Brain microvascular endothelial cell (primary cell): Measurements from ENCODE around the gene RPL27A.

Experiments
- DNase-seq: peaks from one replicate; pipeline ENCODE4 v3.0.0-alpha.2; 2020
- H3K27ac ChIP-seq: fragments of 250-450 bp; sonication (Bioruptor Pico); 2 replicates; pipeline ENCODE4 v1.5.1; 2020; ENCODE audit warnings: mild to moderate bottlenecking, moderate library complexity
- H3K27me3 ChIP-seq: fragments of 250-450 bp; sonication (Bioruptor Pico); replicated peaks from 2 replicates; pipeline ENCODE4 v1.5.1; 2020; ENCODE audit warnings: mild to moderate bottlenecking
- H3K36me3 ChIP-seq: fragments of 250-450 bp; sonication (Bioruptor Pico); replicated peaks from 2 replicates; pipeline ENCODE4 v1.5.1; 2020; ENCODE audit warnings: mild to moderate bottlenecking
- H3K4me3 ChIP-seq: 2 replicates; pipeline ENCODE4 v1.5.1; 2011; ENCODE audit warnings: low read depth, mild to moderate bottlenecking, control low read depth, low read length, moderate library complexity
- CTCF ChIP-seq: IDR thresholded peaks from 2 replicates; pipeline ENCODE4 v1.5.1; 2011; ENCODE audit warnings: low read depth, mild to moderate bottlenecking, moderate library complexity, low read length, control low read depth, inconsistent platforms; ENCODE audit errors: missing control alignments
- in situ Hi-C: cut with HindIII; loops from 2 replicates; pipeline ENCODE4 v1.10.0; 2017; ENCODE audit warnings: low sequenced_read_pairs, low pct_ligation_motif_present

The RPL27A gene

GRCh38 chr11:8693555-8693954 is 11.0 kb downstream of the RPL27A start:
- TF ChIP-seq CTCF: no peak
- H3K4me3 ChIP-seq: no peak overlapping the region
- no peak for DNase-seq
- peaks cover 43% of the 10 kb centered on the region for H3K36me3 ChIP-seq
- H3K27ac ChIP-seq: no peak overlapping the region
- H3K27me3 ChIP-seq: no peaks in the 10 kb centered on the region
- in situ Hi-C loops: no loop called here

GRCh38 chr11:8694137-8694536 is 11.5 kb downstream of the RPL27A start:
- Histone ChIP-seq H3K36me3 (peaks cover 46% of the 10 kb centered on the region), H3K4me3 (no peak overlapping the region), H3K27me3 (no peaks in the 10 kb centered on the region), H3K27ac (no peak overlapping the region)
- no peak for DNase-seq
- TF ChIP-seq CTCF: no peak
- in situ Hi-C loops: no loop called here

- Histone ChIP-seq H3K27ac (no peak overlapping the region), H3K36me3 (peaks cover 44% of the 10 kb centered on the region), H3K27me3 (no peaks in the 10 kb centered on the region), H3K4me3 (no peak overlapping the region)
- no peak for TF ChIP-seq CTCF
- DNase-seq: no peak
- in situ Hi-C loops: no loop called here
Observed at GRCh38 chr11:8697054-8697453, 14.5 kb downstream of the RPL27A start.

GRCh38 chr11:8698379-8698851 is 15.8 kb downstream of the RPL27A start:
- H3K4me3 ChIP-seq: no peak overlapping the region
- no peaks in the 10 kb centered on the region for H3K27me3 ChIP-seq
- no peak for DNase-seq
- TF ChIP-seq CTCF: no peak
- peaks cover 35% of the 10 kb centered on the region for H3K36me3 ChIP-seq
- H3K27ac ChIP-seq: no peak overlapping the region
- in situ Hi-C loops: no loop called here

- H3K27me3 ChIP-seq: no peaks in the 10 kb centered on the region
- in situ Hi-C loops: no loop called here
Observed at GRCh38 chr11:8698917-8699441, 16.4 kb downstream of the RPL27A start.

More at GRCh38 chr11:8698917-8699441, 16.4 kb downstream of the RPL27A start:
- Histone ChIP-seq H3K27ac (no peak overlapping the region), H3K4me3 (no peak overlapping the region), H3K36me3 (peaks cover 30% of the 10 kb centered on the region)
- no peak for TF ChIP-seq CTCF
- no peak for DNase-seq
